ENCODE data around the gene GATA3.
"Not testable (repeated sequence)": the region's sequence is repeated elsewhere in the genome, so short reads cannot be mapped to it uniquely, and the experiment has no call there.

Gene GATA3

DNA sequence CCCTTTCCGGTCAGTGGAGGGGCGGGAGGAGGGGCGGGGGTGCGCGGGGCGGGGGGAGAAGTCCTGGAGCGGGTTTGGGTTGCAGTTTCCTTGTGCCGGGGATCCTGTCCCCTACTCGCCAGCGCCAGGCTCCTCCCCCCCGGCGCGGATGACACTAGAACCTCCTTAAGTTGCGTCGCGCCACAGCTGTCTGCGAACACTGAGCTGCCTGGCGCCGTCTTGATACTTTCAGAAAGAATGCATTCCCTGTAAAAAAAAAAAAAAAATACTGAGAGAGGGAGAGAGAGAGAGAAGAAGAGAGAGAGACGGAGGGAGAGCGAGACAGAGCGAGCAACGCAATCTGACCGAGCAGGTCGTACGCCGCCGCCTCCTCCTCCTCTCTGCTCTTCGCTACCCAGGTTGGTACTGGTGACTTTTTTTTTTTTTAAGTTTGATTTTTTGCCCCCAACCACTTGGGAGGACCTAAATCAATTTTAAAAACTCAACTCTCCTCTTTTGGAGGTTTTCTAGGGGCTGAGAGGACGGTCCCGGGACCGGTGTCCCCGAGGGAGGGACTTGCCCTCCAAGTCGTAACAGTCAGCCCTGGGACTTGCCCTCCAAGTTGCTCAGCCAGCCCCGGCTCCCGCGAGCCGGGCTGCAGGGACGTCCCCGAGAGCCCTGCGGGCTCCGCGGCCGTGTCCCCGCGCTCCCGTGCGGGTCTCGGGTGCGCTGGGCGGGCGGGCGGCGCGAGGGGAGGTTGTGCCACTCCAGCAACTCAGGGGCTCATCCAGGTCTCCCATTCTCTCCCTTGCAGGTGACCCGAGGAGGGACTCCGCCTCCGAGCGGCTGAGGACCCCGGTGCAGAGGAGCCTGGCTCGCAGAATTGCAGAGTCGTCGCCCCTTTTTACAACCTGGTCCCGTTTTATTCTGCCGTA is at the start of gene GATA3:
Gene GATA3 (plus strand): TSS at position 195 of the 914 bp plus-strand sequence. CDS start 968 bp downstream, outside the sequence.
- DNase-seq (ENCODE audit: low read depth), result peak; percentile 84

GRCh38 chr10:8006274-8006999 is 48.1 kb upstream of the GATA3 start:
- no peak for DNase-seq (ENCODE audit: low read depth)

GRCh38 chr10:8009031-8009430 is 45.5 kb upstream of the GATA3 start:
- no peak for DNase-seq (ENCODE audit: low read depth)

DNA sequence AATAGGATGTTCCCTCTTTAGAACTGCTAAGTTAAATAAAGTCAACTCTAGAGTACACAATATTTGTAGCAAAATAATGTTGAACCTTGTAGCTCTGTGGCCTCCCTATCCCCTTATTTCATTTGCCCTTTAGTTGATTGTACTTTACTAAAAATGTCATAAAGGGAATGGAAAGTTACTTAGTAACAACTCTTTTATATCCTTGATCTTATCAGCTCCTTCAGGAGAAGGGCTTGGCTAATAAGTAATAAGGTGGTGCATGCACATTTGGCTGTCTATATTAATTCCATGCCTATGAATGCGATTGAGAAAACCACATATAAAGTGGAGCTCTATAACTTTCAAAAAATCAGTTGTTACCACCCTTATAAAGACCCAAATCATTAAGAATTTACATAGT is 41.5 kb upstream of the GATA3 start:
- DNase-seq (ENCODE audit: low read depth), result no peak

- DNase-seq (ENCODE audit: low read depth), result no peak
Observed at GRCh38 chr10:8013619-8014018, 40.9 kb upstream of the GATA3 start.

DNA sequence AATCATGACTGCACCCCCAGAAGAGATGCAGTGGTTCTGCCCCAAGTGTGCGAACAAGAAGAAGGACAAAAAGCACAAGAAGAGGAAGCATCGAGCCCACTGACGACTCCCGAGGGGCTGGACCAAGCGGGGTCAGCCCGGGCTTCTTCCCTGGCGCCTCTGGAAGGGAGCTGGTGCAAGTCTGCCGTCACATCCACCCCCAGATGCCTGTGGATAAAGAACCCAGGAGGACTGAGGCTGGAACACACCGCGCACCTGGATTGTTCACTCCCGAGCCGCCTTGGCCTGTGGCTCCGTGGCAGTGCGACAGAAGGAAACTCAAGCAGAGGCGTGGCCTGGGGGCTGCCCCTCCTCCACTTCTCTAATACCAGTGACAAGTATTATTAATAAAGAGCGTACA is 39.8 kb upstream of the GATA3 start:
- no peak for DNase-seq (ENCODE audit: low read depth)

- no peak for DNase-seq (ENCODE audit: low read depth)
Observed at GRCh38 chr10:8017277-8017676, 37.2 kb upstream of the GATA3 start.

DNA sequence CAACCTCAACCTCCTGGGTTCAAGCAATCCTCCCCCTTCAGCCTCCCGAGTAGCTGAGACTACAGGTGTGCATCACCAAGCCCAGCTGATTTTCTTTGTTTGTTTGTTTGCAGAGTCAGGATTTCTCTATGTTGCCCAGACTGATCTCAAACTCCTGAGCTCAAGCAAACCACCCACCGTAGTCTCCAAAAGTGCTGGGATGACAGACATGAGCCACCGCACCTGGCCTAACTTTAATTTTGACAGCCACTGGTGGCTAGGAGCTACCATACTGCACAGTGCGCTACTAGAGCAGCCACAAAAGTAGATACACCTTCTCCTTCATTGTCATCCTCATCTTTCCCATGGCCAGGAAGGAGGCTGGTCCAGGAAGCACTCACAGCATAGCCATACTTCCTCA is 31.2 kb upstream of the GATA3 start:
- DNase-seq (ENCODE audit: low read depth), result no peak

GRCh38 chr10:8023851-8024250 is 30.6 kb upstream of the GATA3 start:
- DNase-seq (ENCODE audit: low read depth), result no peak

DNA sequence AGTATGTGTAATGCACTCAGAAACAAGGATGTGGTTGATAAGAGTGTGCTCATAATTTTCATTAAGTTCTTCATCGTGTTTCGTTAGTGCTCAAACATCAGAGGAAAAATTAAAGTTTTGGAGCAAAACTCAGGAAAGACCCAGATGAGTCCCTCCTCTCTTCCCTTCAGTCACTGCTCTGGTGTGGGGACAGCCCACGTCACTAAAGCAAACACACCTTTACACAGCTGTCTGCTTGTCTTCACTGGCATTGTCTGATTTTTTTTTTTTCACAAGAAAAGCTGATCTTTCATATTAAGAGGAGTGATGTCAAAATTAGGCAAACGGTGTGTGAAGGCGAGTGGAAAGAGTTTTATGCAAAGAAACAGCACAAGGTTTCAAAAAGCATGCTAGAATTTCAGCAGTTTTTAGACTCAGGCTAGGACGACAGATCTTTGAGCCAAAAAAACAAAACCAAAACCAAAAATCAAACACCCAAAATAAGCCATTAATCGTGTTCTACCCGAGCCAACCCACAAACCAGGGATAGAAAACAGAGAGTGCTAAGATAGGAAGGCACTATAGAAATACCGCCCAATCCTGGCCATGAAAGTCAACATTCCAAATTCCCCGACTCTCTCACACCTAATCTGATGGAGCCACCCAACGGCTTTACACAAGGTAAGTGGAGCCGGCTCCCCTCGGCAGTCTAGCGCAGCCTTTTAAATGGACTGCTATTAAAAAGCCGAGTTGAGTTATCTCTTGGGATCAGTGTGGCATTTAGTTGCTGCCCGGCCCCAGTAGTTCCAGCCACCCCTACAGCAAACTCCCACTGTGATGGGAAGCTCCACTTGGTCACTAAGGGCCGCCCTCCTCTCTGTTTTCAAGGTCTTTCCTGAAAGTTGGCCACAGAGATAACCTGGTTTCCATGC is 27.9 kb upstream of the GATA3 start:
- no peak for DNase-seq (ENCODE audit: low read depth)

DNA sequence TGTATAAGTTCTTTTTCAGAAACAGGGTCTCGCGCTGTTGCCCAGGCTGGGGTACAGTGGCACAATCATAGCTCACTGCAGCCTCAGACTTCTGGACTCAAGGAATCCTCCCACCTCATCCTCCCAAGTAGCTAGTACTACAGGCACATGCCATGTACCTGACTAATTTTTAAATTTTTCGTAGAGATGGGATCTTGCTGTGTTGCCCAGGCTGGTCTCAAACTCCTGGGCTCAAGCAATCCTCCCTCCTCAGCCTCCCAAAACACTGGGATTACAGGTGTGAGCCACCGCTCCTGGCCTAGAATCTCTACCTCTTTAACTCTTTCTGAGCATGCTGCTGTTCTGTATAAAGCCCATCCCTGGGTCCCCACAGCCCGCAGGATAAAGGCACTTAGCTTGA is 23.3 kb upstream of the GATA3 start:
- DNase-seq (ENCODE audit: low read depth), result not testable (repeated sequence)

DNA sequence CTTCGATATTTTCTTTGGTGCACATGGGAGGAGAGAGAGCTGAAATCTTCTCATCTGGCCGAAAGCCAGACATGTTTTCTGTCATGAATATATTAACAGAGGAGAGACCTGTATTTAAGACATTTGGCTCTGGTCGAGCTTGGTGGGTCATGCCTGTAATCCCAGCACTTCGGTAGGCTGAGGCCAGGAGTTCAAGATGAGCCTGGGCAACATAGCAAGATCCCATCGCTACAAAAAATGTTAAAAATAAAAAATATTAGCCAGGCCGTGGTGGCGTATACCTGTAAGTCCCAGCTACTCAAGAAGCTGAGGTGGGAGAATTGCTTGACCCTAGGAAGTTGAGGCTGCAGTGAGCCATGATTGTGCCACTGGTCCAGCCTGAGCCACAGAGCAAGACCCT is 21.9 kb upstream of the GATA3 start:
- no peak for DNase-seq (ENCODE audit: low read depth)

GRCh38 chr10:8033812-8034465 is 20.5 kb upstream of the GATA3 start:
- no peak for DNase-seq (ENCODE audit: low read depth)

GRCh38 chr10:8034466-8035005 is 20.0 kb upstream of the GATA3 start:
- no peak for DNase-seq (ENCODE audit: low read depth)

- no peak for DNase-seq (ENCODE audit: low read depth)
Observed at GRCh38 chr10:8035006-8035640, 19.4 kb upstream of the GATA3 start.

- DNase-seq (ENCODE audit: low read depth), result no peak
Observed at GRCh38 chr10:8035641-8036470, 18.6 kb upstream of the GATA3 start.

DNA sequence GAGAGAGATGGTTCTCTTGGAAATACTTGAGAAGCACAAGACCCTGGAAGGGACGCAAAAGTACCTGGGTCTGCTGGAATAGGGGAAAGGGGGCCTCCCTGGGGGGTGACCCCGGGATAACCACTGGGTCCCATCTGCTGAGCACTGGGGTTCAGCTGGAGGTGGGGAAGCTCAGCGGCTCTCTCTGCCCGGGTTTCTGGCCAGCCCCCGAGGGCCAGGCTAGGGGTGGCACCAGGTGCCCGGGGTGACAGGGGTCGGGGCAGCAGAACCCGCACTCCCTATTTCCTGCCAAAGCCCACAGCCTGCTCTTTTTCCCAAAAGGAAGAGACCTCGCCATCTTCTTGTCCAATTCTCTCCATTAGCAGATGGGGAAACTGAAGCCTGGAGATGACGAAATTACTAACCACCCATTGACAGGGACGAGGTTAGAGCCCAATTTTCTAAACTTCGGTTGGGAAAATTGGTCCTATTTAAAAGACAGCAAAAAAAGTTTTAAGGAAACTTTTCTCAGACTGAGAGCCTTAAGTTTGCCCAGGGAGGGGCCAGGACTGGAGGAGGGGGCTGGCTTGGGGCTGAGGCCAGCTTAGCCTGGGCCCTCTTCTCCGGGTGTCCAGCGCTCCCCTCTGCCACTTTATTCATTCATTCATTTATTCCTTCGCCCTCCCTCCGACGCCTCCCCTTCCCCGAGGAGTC is 17.8 kb upstream of the GATA3 start:
- no peak for DNase-seq (ENCODE audit: low read depth)

DNA sequence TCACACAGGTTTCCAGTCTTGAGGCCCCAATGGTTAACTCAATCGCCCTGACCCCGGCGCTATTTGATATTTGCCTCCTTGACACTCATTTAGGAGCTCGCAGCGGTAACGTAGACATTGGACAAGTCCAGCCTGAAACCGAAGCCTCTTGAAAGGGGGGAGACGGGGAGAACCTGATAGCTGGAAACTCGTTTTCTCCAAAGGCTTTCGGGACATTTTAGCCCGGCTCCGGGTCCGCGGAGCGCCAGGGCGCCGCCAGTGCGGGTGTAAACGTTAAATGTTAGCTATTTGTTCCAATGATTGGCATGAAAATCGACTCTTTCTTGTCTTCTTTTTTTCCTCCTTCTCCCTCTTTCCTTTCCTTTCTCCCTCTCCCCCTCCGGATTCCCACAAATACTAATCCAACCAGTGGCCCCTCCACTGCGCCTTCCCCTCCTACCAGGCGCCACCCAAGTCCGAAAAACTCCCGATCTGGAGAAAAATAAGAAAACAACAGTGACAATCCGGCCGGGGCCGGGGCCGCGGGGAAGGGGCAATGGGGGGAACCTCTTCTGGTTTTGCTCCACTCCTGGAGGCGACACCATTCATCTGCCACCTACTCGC is 17.2 kb upstream of the GATA3 start:
- no peak for DNase-seq (ENCODE audit: low read depth)

Measured in activated T-cell treated with anti-CD3 and anti-CD28 coated beads for 48 hours (primary cell).